Mesenchymal stem cell (in vitro differentiated cells and primary cell): ENCODE data around the gene ADAMTSL5.
"Not testable (repeated sequence)": the region's sequence is repeated elsewhere in the genome, so short reads cannot be mapped to it uniquely, and the experiment has no call there.

Source experiments
- DNase-seq: peaks from one replicate; pipeline ENCODE4 v3.0.0-alpha.2; 2013
- H2AFZ ChIP-seq: one replicate; pipeline ENCODE4 v1.6.1; 2013; ENCODE audit warnings: low read depth, mild to moderate bottlenecking, control low read depth, inconsistent platforms, low read length, moderate library complexity
- H2AK5ac ChIP-seq: 2 replicates; pipeline ENCODE4 v1.6.1; 2013; ENCODE audit warnings: low read length, moderate library complexity, mild to moderate bottlenecking, inconsistent platforms; ENCODE audit not compliant: severe bottlenecking
- H2BK120ac ChIP-seq: one replicate; pipeline ENCODE4 v1.6.1; 2013; ENCODE audit warnings: low read depth, mild to moderate bottlenecking, inconsistent platforms, low read length, moderate library complexity
- H2BK12ac ChIP-seq, 2 experiments: one replicate each; pipeline ENCODE4 v1.6.1; 2013; ENCODE audit warnings: inconsistent platforms in 2 of 2, low read length in 2 of 2, mild to moderate bottlenecking in 2 of 2, moderate library complexity in 2 of 2, control low read depth in 1 of 2
- H2BK15ac ChIP-seq: one replicate; pipeline ENCODE4 v1.6.1; 2013; ENCODE audit warnings: mild to moderate bottlenecking, low read depth, inconsistent platforms; ENCODE audit not compliant: poor library complexity, severe bottlenecking
- H2BK5ac ChIP-seq: 2 replicates; pipeline ENCODE4 v1.6.1; 2013; ENCODE audit warnings: low read depth, mild to moderate bottlenecking, low read length, control low read depth, inconsistent platforms; ENCODE audit not compliant: poor library complexity, severe bottlenecking
- H3K14ac ChIP-seq, 2 experiments: one replicate each; pipeline ENCODE4 v1.6.1; 2013; ENCODE audit warnings: inconsistent platforms in 2 of 2, low read length in 2 of 2, control low read depth in 1 of 2, mild to moderate bottlenecking in 1 of 2, moderate library complexity in 1 of 2
- H3K18ac ChIP-seq, 2 experiments: one replicate each; pipeline ENCODE4 v1.6.1; 2013; ENCODE audit warnings: inconsistent platforms in 2 of 2, low read length in 2 of 2, control low read depth in 1 of 2, low read depth in 1 of 2, mild to moderate bottlenecking in 1 of 2
- H3K23ac ChIP-seq, 2 experiments: one replicate each; pipeline ENCODE4 v1.6.1; 2013; ENCODE audit warnings: inconsistent platforms in 2 of 2, low read length in 2 of 2, mild to moderate bottlenecking in 2 of 2, moderate library complexity in 2 of 2, control low read depth in 1 of 2
- H3K27ac ChIP-seq: 2 replicates; pipeline ENCODE4 v1.5.1; 2013; ENCODE audit warnings: mild to moderate bottlenecking, moderate library complexity, low read length, control low read depth, inconsistent platforms; ENCODE audit not compliant: poor library complexity, severe bottlenecking
- H3K27me3 ChIP-seq, 2 experiments: 2 replicates each; pipeline versions ENCODE4 v1.6.1 to v1.7.0; 2013; ENCODE audit warnings: low read length in 2 of 2, mild to moderate bottlenecking in 2 of 2, moderate library complexity in 2 of 2, control low read depth in 1 of 2, inconsistent platforms in 1 of 2; ENCODE audit not compliant: control insufficient read depth in 1 of 2, insufficient read depth in 1 of 2
- H3K36me3 ChIP-seq, 2 experiments: 2 replicates each; pipeline versions ENCODE4 v1.6.1 to v1.7.0; 2013; ENCODE audit warnings: low read length in 2 of 2, control low read depth in 1 of 2, inconsistent platforms in 1 of 2, low read depth in 1 of 2, mild to moderate bottlenecking in 1 of 2; ENCODE audit not compliant: insufficient read depth in 2 of 2, control insufficient read depth in 1 of 2
- H3K4ac ChIP-seq, 2 experiments: one replicate each; pipeline ENCODE4 v1.6.1; 2013; ENCODE audit warnings: inconsistent platforms in 2 of 2, low read length in 2 of 2, mild to moderate bottlenecking in 2 of 2, moderate library complexity in 2 of 2, control low read depth in 1 of 2, low read depth in 1 of 2
- H3K4me1 ChIP-seq: 2 replicates; pipeline ENCODE4 v1.6.1; 2013; ENCODE audit warnings: low read depth, low read length, control low read depth; ENCODE audit not compliant: control insufficient read depth, insufficient read depth
- H3K4me2 ChIP-seq: 2 replicates; pipeline ENCODE4 v1.6.1; 2013; ENCODE audit warnings: low read length, mild to moderate bottlenecking, inconsistent platforms; ENCODE audit not compliant: poor library complexity, severe bottlenecking
- H3K4me3 ChIP-seq, 2 experiments: 2 replicates each; pipeline versions ENCODE4 v1.5.1 to v1.7.0; 2013; ENCODE audit warnings: low read length in 2 of 2, mild to moderate bottlenecking in 2 of 2, control low read depth in 1 of 2, low read depth in 1 of 2; ENCODE audit not compliant: insufficient read depth in 1 of 2
- H3K79me1 ChIP-seq: replicated peaks from 2 replicates; pipeline ENCODE4 v1.6.1; 2013; ENCODE audit warnings: mild to moderate bottlenecking, control low read depth, low read length, inconsistent platforms; ENCODE audit not compliant: poor library complexity, severe bottlenecking
- H3K9ac ChIP-seq: 2 replicates; pipeline ENCODE4 v1.7.0; 2013; ENCODE audit warnings: mild to moderate bottlenecking, low read length, moderate library complexity
- H3K9me3 ChIP-seq: 2 replicates; pipeline ENCODE4 v1.7.0; 2013; ENCODE audit warnings: mild to moderate bottlenecking, low read length; ENCODE audit not compliant: control insufficient read depth
- H4K8ac ChIP-seq: one replicate; pipeline ENCODE4 v1.6.1; 2013; ENCODE audit warnings: inconsistent platforms, mild to moderate bottlenecking, low read length, moderate library complexity
- H4K91ac ChIP-seq: one replicate; pipeline ENCODE4 v1.6.1; 2013; ENCODE audit warnings: mild to moderate bottlenecking, low read length, inconsistent platforms
- WGBS: methylation state at CpG from one replicate; pipeline ENCODE4 v1.1.7; 2013; ENCODE audit warnings: mixed read lengths; 5-methylcytosine and 5-hydroxymethylcytosine counted together

Gene ADAMTSL5

DNA sequence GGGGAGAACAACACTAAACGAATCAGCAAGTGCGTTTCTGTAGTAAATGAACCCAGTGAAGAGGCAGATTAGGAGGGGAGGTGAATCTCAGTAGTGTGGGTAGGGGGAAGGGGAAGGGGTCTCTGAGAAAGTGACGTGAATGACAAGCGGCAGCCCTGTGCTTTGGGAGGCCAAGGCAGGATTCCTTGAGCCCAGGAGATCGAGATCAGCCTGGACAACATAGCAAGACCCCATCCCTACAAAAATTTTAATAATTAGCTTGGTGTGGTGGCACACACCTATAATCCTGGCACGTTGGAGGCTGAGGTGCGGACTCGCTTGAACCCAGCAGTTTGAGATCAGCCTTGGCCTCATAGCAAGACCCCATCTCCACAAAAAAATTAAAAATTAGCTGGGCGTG, 19.2 kb upstream of the ADAMTSL5 start:
- Histone ChIP-seq H3K27me3 (peaks cover 0 to 25% of the 10 kb centered on the region in 2 experiments), H3K9ac (no peak overlapping the region), H3K14ac (no peak overlapping the region), H3K36me3 (peaks cover 0 to 5% of the 10 kb centered on the region in 2 experiments), H2BK12ac (no peak overlapping the region), H2BK5ac (no peak overlapping the region), H3K18ac (no peak overlapping the region), H3K4me2 (no peak overlapping the region), H3K4ac (no peak overlapping the region), H3K27ac (no peak overlapping the region), H3K23ac (no peak overlapping the region), H4K8ac (no peak overlapping the region), H2BK120ac (no peak overlapping the region), H2AFZ (no peak overlapping the region), H3K79me1 (no peaks in the 10 kb centered on the region), H2BK15ac (no peak overlapping the region), H2AK5ac (no peak overlapping the region), H3K9me3 (peaks cover 5% of the 10 kb centered on the region), H3K4me3 (no peak overlapping the region), H4K91ac (no peak overlapping the region), H3K4me1 (no peaks in the 10 kb centered on the region)
- WGBS, result 87% methylated on average over 8 of the region's 9 CpGs
- no peak for DNase-seq

DNA sequence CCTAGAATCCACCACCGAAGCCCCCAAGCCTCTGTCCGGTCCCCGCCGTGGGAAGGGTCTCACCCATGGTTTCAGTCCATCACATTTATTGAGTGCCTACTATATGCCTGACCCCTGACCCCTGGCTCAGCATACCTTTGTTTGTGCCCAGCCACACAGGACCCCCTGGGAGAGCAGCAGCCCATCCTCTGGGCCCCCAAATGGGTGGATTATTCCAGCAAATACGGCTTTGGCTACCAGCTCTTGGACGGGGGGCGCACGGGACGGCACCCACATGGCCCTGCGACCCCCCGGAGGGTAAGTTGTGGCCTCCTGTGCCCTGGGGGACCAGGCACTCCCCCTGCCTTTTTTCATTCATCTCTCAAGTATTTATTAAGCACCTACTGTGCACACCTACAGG, 18.8 kb upstream of the ADAMTSL5 start:
- H2BK15ac ChIP-seq, result no peak overlapping the region
- no peak overlapping the region for H3K9ac ChIP-seq
- no peaks in the 10 kb centered on the region for H3K4me1 ChIP-seq
- H4K91ac ChIP-seq, result no peak overlapping the region
- no peak overlapping the region for H3K14ac ChIP-seq
- no peak overlapping the region for H2BK120ac ChIP-seq
- peaks cover 5% of the 10 kb centered on the region for H3K9me3 ChIP-seq
- peaks cover 0 to 5% of the 10 kb centered on the region in 2 experiments for H3K36me3 ChIP-seq
- H3K27me3 ChIP-seq, result peaks cover 0 to 25% of the 10 kb centered on the region in 2 experiments
- no peak overlapping the region for H2BK12ac ChIP-seq
- H2AFZ ChIP-seq, result no peak overlapping the region
- no peaks in the 10 kb centered on the region for H3K79me1 ChIP-seq
- DNase-seq, result no peak
- no peak overlapping the region for H3K27ac ChIP-seq
- no peak overlapping the region for H2AK5ac ChIP-seq
- H2BK5ac ChIP-seq, result no peak overlapping the region
- no peak overlapping the region for H3K4me2 ChIP-seq
- 92% methylated on average over 11 of the region's 11 CpGs for WGBS
- no peak overlapping the region for H3K23ac ChIP-seq
- H3K18ac ChIP-seq, result no peak overlapping the region
- H4K8ac ChIP-seq, result no peak overlapping the region
- H3K4me3 ChIP-seq, result no peak overlapping the region
- H3K4ac ChIP-seq, result no peak overlapping the region

- H3K4ac ChIP-seq, H4K8ac ChIP-seq, H3K9me3 ChIP-seq, H2AFZ ChIP-seq, H2BK12ac ChIP-seq, H4K91ac ChIP-seq, H3K36me3 ChIP-seq, H3K79me1 ChIP-seq, H3K27ac ChIP-seq, H3K4me2 ChIP-seq, H3K4me3 ChIP-seq, H3K14ac ChIP-seq, H2BK15ac ChIP-seq, H3K23ac ChIP-seq, H3K4me1 ChIP-seq, H2BK5ac ChIP-seq, DNase-seq, H3K9ac ChIP-seq, H3K18ac ChIP-seq, H2BK120ac ChIP-seq, H2AK5ac ChIP-seq: not testable (repeated sequence)
- 90% methylated on average over 11 of the region's 11 CpGs for WGBS
- peaks cover 0 to 27% of the 10 kb centered on the region in 2 experiments for H3K27me3 ChIP-seq
Measured at GRCh38 chr19:1530856-1531255, 18.0 kb upstream of the ADAMTSL5 start.

- no peaks in the 10 kb centered on the region for H3K9me3 ChIP-seq
- H3K4ac ChIP-seq, result no peak overlapping the region
- no peak overlapping the region for H2BK120ac ChIP-seq
- H3K9ac ChIP-seq, result no peak overlapping the region
- H3K4me3 ChIP-seq, result no peak overlapping the region
- H3K23ac ChIP-seq, result no peak overlapping the region
- no peak overlapping the region for H3K27ac ChIP-seq
- no peak overlapping the region for H2AFZ ChIP-seq
- WGBS, result 83% methylated on average over 16 of the region's 16 CpGs
- no peak overlapping the region for H4K8ac ChIP-seq
- peaks cover 5% of the 10 kb centered on the region for H3K4me1 ChIP-seq
- H2AK5ac ChIP-seq, result no peak overlapping the region
- no peak overlapping the region for H3K4me2 ChIP-seq
- no peaks in the 10 kb centered on the region for H3K79me1 ChIP-seq
- H4K91ac ChIP-seq, result no peak overlapping the region
- H3K14ac ChIP-seq, result no peak overlapping the region
- no peak overlapping the region for H3K18ac ChIP-seq
- H2BK15ac ChIP-seq, result no peak overlapping the region
- no peak overlapping the region for H2BK5ac ChIP-seq
- H3K36me3 ChIP-seq, result peaks cover 0 to 6% of the 10 kb centered on the region in 2 experiments
- H2BK12ac ChIP-seq, result no peak overlapping the region
- no peak for DNase-seq
- H3K27me3 ChIP-seq, result peaks cover 12 to 39% of the 10 kb centered on the region in 2 experiments
Measured at GRCh38 chr19:1529430-1529816, 16.6 kb upstream of the ADAMTSL5 start.
